PFSK-1 (cell line): ENCODE measurements around the gene GPR37.

Experiments
- POLR2AphosphoS5 ChIP-seq: IDR thresholded peaks from 2 replicates; pipeline ENCODE4 v1.6.1; 2012; ENCODE audit warnings: low read depth, mild to moderate bottlenecking, control low read depth, low read length, moderate library complexity
- SIN3A ChIP-seq: IDR thresholded peaks from 2 replicates; pipeline ENCODE4 v1.6.1; 2012; ENCODE audit warnings: mild to moderate bottlenecking, low read length, moderate library complexity, borderline replicate concordance; ENCODE audit not compliant: insufficient read depth

DNA sequence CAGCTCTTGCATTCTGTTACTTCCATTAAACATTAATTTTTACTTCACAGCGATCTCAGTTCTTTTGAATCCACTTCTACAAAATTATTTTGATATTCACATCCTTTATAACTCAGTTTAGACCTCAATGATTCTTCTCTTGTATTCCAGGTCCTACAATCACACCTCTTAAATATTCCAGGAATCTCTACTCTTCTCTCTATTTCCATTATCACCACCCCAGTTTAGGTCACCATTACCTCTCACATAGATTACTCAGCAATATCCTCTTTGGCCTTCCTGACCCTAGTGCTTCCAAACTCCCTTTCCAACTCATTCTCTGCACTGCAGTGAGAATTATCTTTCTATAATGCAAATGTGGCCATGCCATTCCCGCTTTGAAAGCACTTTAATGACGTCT lies 27.1 kb upstream of the GPR37 start:
- TF ChIP-seq SIN3A (no peak), POLR2AphosphoS5 (no peak)
